GM23338 (cell line): ENCODE measurements around the gene CIZ1. TPM values are rescaled to one million over a fixed set of nuclear protein-coding genes. Genes with fewer than 3 reads are reported as not detected.

Experiments used
- ATAC-seq: fragments of 200-7000 bp; cut with Tn5 transposase; 3 replicates; pipeline ENCODE4 v1.9.1; 2020
- DNase-seq: peaks from one replicate; pipeline ENCODE4 v3.0.0-alpha.2; 2015; ENCODE audit warnings: low spot score
- H2AFZ ChIP-seq: fragments of 200-600 bp; sonication (generic); 2 replicates; pipeline ENCODE4 v1.8.0; 2016; ENCODE audit warnings: antibody characterized with exemption, mild to moderate bottlenecking, moderate library complexity
- H3F3A ChIP-seq: fragments of 200-600 bp; sonication (generic); replicated peaks from 2 replicates; pipeline ENCODE4 v1.8.0; 2017; ENCODE audit warnings: antibody characterized with exemption, mixed run types, low read depth
- H3K27ac ChIP-seq: fragments of 200-600 bp; sonication (generic); 2 replicates; pipeline ENCODE4 v1.6.1; 2016; ENCODE audit warnings: low read depth
- H3K27me3 ChIP-seq: fragments of 200-600 bp; sonication (generic); 2 replicates; pipeline ENCODE4 v1.8.0; 2016; ENCODE audit warnings: mild to moderate bottlenecking, mixed run types, moderate library complexity; ENCODE audit not compliant: insufficient read depth
- H3K36me3 ChIP-seq: fragments of 200-600 bp; sonication (generic); 2 replicates; pipeline ENCODE4 v1.8.0; 2016; ENCODE audit warnings: mild to moderate bottlenecking; ENCODE audit not compliant: insufficient read depth
- H3K4me1 ChIP-seq: fragments of 200-600 bp; sonication (generic); 2 replicates; pipeline ENCODE4 v1.8.0; 2016; ENCODE audit warnings: mild to moderate bottlenecking, moderate library complexity; ENCODE audit not compliant: insufficient read depth
- H3K4me2 ChIP-seq: fragments of 200-600 bp; sonication (generic); 2 replicates; pipeline ENCODE4 v1.7.1; 2017; ENCODE audit warnings: mixed run types
- H3K4me3 ChIP-seq: fragments of 200-600 bp; sonication (generic); 2 replicates; pipeline ENCODE4 v1.6.1; 2016; ENCODE audit warnings: mixed run types
- H3K79me2 ChIP-seq: fragments of 200-600 bp; sonication (generic); replicated peaks from 2 replicates; pipeline ENCODE4 v1.8.0; 2017; ENCODE audit warnings: mild to moderate bottlenecking; ENCODE audit not compliant: insufficient read depth
- H3K9me2 ChIP-seq: fragments of 200-600 bp; sonication (generic); 2 replicates; pipeline ENCODE4 v1.8.0; 2017; ENCODE audit not compliant: insufficient read depth
- H4K20me1 ChIP-seq: fragments of 200-600 bp; sonication (generic); replicated peaks from 2 replicates; pipeline ENCODE4 v1.8.0; 2017; ENCODE audit warnings: mild to moderate bottlenecking; ENCODE audit not compliant: insufficient read depth
- H3K27ac Mint-ChIP-seq: 2 replicates; pipeline ENCODE4 v1.8.0; 2020; ENCODE audit warnings: inconsistent platforms, mild to moderate bottlenecking, moderate library complexity, mixed read lengths
- H3K27me3 Mint-ChIP-seq: 3 replicates; pipeline ENCODE4 v1.8.0; 2022; ENCODE audit warnings: low read depth, mild to moderate bottlenecking, moderate library complexity, mixed read lengths, inconsistent platforms; ENCODE audit not compliant: insufficient read depth, poor library complexity
- H3K36me3 Mint-ChIP-seq: 3 replicates; pipeline ENCODE4 v1.8.0; 2021; ENCODE audit warnings: low read depth, mild to moderate bottlenecking, inconsistent platforms, moderate library complexity, mixed read lengths
- H3K4me1 Mint-ChIP-seq: 3 replicates; pipeline ENCODE4 v1.8.0; 2020; ENCODE audit warnings: mild to moderate bottlenecking, inconsistent platforms, mixed read lengths
- H3K4me3 Mint-ChIP-seq: 3 replicates; pipeline ENCODE4 v1.8.0; 2021; ENCODE audit warnings: moderate library complexity, mild to moderate bottlenecking, inconsistent platforms, mixed read lengths
- H3K9me3 Mint-ChIP-seq: 3 replicates; pipeline ENCODE4 v1.8.0; 2020; ENCODE audit warnings: moderate library complexity, mild to moderate bottlenecking, inconsistent platforms, mixed read lengths
- CTCF ChIP-seq, 2 experiments: fragments of 200-600 bp in 1 of 2; sonication (generic) in 1 of 2; conservative IDR thresholded peaks; 2 replicates each; pipeline versions ENCODE4 v1.5.1 to v1.6.1; 2016 to 2017; ENCODE audit warnings: antibody characterized with exemption in 2 of 2, low read depth in 2 of 2, mild to moderate bottlenecking in 2 of 2, moderate library complexity in 1 of 2
- JUNB ChIP-seq: IDR thresholded peaks from one replicate; pipeline ENCODE4 v1.6.1; 2016; ENCODE audit warnings: antibody characterized with exemption; ENCODE audit not compliant: unreplicated experiment
- POLR2AphosphoS5 ChIP-seq: IDR thresholded peaks from 2 replicates; pipeline ENCODE4 v1.6.1; 2016; ENCODE audit warnings: antibody characterized with exemption, low read depth
- REST ChIP-seq: IDR thresholded peaks from one replicate; pipeline ENCODE4 v1.6.1; 2018; ENCODE audit warnings: antibody characterized with exemption; ENCODE audit not compliant: unreplicated experiment
- STAT1 ChIP-seq: IDR thresholded peaks from one replicate; pipeline ENCODE4 v1.6.1; 2016; ENCODE audit warnings: antibody characterized with exemption; ENCODE audit not compliant: unreplicated experiment
- ZNF114 ChIP-seq: fragments of 250-450 bp; sonication (Bioruptor Pico); IDR thresholded peaks from 2 replicates; pipeline ENCODE4 v1.5.0; 2020; ENCODE audit warnings: mild to moderate bottlenecking, moderate library complexity
- ZNF331 ChIP-seq: fragments of 250-450 bp; sonication (Bioruptor Pico); IDR thresholded peaks from 2 replicates; pipeline ENCODE4 v1.5.0; 2020; ENCODE audit warnings: low read depth, mild to moderate bottlenecking, moderate library complexity
- ZNF462 ChIP-seq: fragments of 250-450 bp; sonication (Bioruptor Pico); IDR thresholded peaks from 2 replicates; pipeline ENCODE4 v1.5.0; 2020; ENCODE audit warnings: mild to moderate bottlenecking, moderate library complexity
- polyA plus RNA-seq: library from polyadenylated mRNA; unstranded; fragments of >200 nt; fragmentation: Nextera tagmentation; extraction: Ambion mirVana; gene quantifications from 2 replicates; pipeline ENCODE4 v1.2.1, GENCODE V29; 2016
- total RNA-seq: library from RNA; depleted of rRNA; stranded (reverse); fragments of >200 nt; shearing (Covaris generic); gene quantifications from 2 replicates; pipeline ENCODE4 v1.2.3, GENCODE V29; 2014

CIZ1 gene
- total and polyA plus RNA-seq, 2 experiments from 2014 or later = 49.6 to 61.4 TPM

- no peak for TF ChIP-seq REST
- no peak for TF ChIP-seq CTCF (conservative IDR thresholded peaks at IDR 0.05; ENCODE audit: low read depth in 2 of 2)
- no peak for TF ChIP-seq POLR2AphosphoS5
- no peak for TF ChIP-seq ZNF114 (CRISPR knock-in tag)
Measured at GRCh38 chr9:128128836-128129590, 62.4 kb downstream of the CIZ1 start (continued).

GRCh38 chr9:128127990-128128835 is 63.2 kb downstream of the CIZ1 start:
- peak overlapping the region; percentile 98 for H3K27ac ChIP-seq
- ATAC-seq (peak; percentile 75), DNase-seq (peak; percentile 95)
- peaks cover 25% of the 10 kb centered on the region for H3K79me2 ChIP-seq
- H3K4me2 ChIP-seq = peak overlapping the region; percentile 98
- peak overlapping the region; percentile 99 for H3K27ac Mint-ChIP-seq
- H3K4me1 ChIP-seq = peaks cover 12% of the 10 kb centered on the region; the same call in 1 of the 2 replicates
- peak overlapping the region; percentile 97 for H2AFZ ChIP-seq
- H4K20me1 ChIP-seq = peaks cover 4% of the 10 kb centered on the region
- peaks cover 33% of the 10 kb centered on the region for H3K36me3 Mint-ChIP-seq
- peaks cover 5% of the 10 kb centered on the region; the same call in 1 of the 2 replicates for H3F3A ChIP-seq
- H3K4me3 ChIP-seq = peak overlapping the region; percentile 94
- no peaks in the 10 kb centered on the region for H3K9me2 ChIP-seq
- H3K36me3 ChIP-seq = 0 out of 2 replicates have a peak, but pooled peaks cover 4% of the 10 kb centered on the region
- H3K27me3 Mint-ChIP-seq = peaks cover 24% of the 10 kb centered on the region
- peaks cover 17% of the 10 kb centered on the region for H3K4me1 Mint-ChIP-seq
- H3K27me3 ChIP-seq = no peaks in the 10 kb centered on the region
- peaks cover 15% of the 10 kb centered on the region for H3K9me3 Mint-ChIP-seq
- H3K4me3 Mint-ChIP-seq = peak overlapping the region; percentile 98
- TF ChIP-seq ZNF462 = no peak
- no peak for TF ChIP-seq JUNB
- TF ChIP-seq ZNF331 = no peak
- no peak for TF ChIP-seq CTCF (conservative IDR thresholded peaks at IDR 0.05; ENCODE audit: low read depth in 2 of 2)
- no peak for TF ChIP-seq STAT1
